ENCODE data around the gene UTF1. TPM values are rescaled to one million over a fixed set of nuclear protein-coding genes. Genes with fewer than 3 reads are reported as not detected.

UTF1 gene
- total and polyA plus RNA-seq, 9 of the 15 experiments (the other 6 are each of a cell fraction or from before 2014, with no cell fraction given) = 0.35 to 0.46 TPM; not detected in 7

DNA sequence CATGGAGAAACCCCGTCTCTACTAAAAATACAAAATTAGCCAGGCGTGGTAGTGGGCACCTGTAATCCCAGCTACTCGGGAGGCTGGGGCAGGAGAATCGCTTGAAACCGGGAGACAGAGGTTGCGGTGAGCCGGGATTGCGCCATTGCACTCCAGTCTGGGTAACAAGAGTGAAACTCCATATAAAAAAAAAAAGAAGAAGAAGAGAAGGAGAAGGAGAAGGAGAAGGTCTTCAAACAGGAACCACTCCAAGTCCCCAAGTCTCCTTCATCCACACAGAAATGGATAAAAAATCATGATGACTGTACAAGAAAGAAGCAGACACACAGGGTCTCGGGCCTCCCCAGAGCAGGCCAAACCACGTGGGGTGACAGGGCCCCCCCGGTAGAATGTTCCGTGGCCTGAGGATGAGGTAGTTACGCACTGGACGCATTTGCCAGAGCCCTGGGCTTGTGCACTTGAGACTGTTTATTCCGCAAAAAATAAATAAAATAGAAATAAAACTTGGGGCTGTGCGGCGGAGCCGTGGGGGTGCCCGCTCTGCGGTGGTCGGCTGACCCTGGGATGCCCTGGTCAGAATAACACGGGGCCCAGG lies 23.4 kb downstream of the UTF1 start:
- H3K9me3 ChIP-seq (replicated peaks; ENCODE audit: control insufficient read depth, insufficient read depth, low read depth, low read length) = no peaks in the 10 kb centered on the region
- ATAC-seq (no peak), DNase-seq (ENCODE audit: extremely low read depth in 1 of 4, low spot score in 3 of 4) (no peak), FAIRE-seq (no peak)
- no peaks in the 10 kb centered on the region for H3K79me2 ChIP-seq (ENCODE audit: control insufficient read depth, insufficient read depth, low read length)
- no peaks in the 10 kb centered on the region for H3K36me3 ChIP-seq (ENCODE audit: control insufficient read depth, insufficient read depth, low read length)
- BruUV-seq (replicated peaks) = no TSS peak
- no peak for TF ChIP-seq FOXA3 (CRISPR knock-in tag; conservative IDR thresholded peaks at IDR 0.05 in 1 of 2, IDR thresholded peaks at IDR 0.05 in 1 of 2)
- H3K9ac ChIP-seq (ENCODE audit: insufficient read depth in 1 of 2, low read depth in 2 of 2, low read length in 2 of 2) = no peak overlapping the region
- no peaks in the 10 kb centered on the region for H3K27me3 ChIP-seq (ENCODE audit: control insufficient read depth in 2 of 2, insufficient read depth in 2 of 2, low read length in 2 of 2)
- intact Hi-C loops (cut with micrococcal nuclease) = no loop called here
- CTCF ChIA-PET (ENCODE audit: low intra/inter-chr PET ratio) = no interaction called here
- H3K4me2 ChIP-seq (ENCODE audit: insufficient read depth, low read length) = no peak overlapping the region
- H3K27ac ChIP-seq (ENCODE audit: extremely low read depth, low read depth, low read length) = no peak overlapping the region
- peaks cover 3 to 66% of the 10 kb centered on the region in 2 experiments; a peak in 4 of 5 replicates for H3K4me1 ChIP-seq (replicated peaks in 1 of 2; ENCODE audit: control insufficient read depth in 2 of 2, insufficient read depth in 2 of 2, low read length in 2 of 2)
- WGBS (ENCODE audit: insufficient coverage, low coverage, missing lambda C conversion rate) = 54% methylated on average over 7 of the region's 22 CpGs
- no peak overlapping the region for H3K4me3 ChIP-seq
- no peak overlapping the region for H2AFZ ChIP-seq (ENCODE audit: low read depth, low read length)
- H3K9me1 ChIP-seq (ENCODE audit: control insufficient read depth, insufficient read depth, low read length) = no peaks in the 10 kb centered on the region
- in situ Hi-C loops (cut with MboI) = no loop called here
- POLR2A ChIA-PET = no interaction called here
- H4K20me1 ChIP-seq (replicated peaks; ENCODE audit: control insufficient read depth, insufficient read depth, low read length) = no peaks in the 10 kb centered on the region

- H3K27ac ChIP-seq (ENCODE audit: extremely low read depth, low read depth, low read length) = no peak overlapping the region
- H3K36me3 ChIP-seq (ENCODE audit: control insufficient read depth, insufficient read depth, low read length) = no peaks in the 10 kb centered on the region
- BruUV-seq (replicated peaks) = no TSS peak
- peak overlapping the region in 1 of 2 experiments; percentile 74; a peak in 2 of 4 replicates for H3K9ac ChIP-seq (ENCODE audit: insufficient read depth in 1 of 2, low read depth in 2 of 2, low read length in 2 of 2)
- no peak overlapping the region for H3K4me3 ChIP-seq
- in situ Hi-C loops (cut with MboI) (no loop called here), intact Hi-C loops (cut with micrococcal nuclease) (no loop called here)
- 52% methylated on average over 9 of the region's 13 CpGs for WGBS (ENCODE audit: insufficient coverage, low coverage, missing lambda C conversion rate)
- ChIA-PET CTCF (ENCODE audit: low intra/inter-chr PET ratio) (no interaction called here), POLR2A (no interaction called here)
- H3K9me1 ChIP-seq (ENCODE audit: control insufficient read depth, insufficient read depth, low read length) = no peaks in the 10 kb centered on the region
- FAIRE-seq (no peak), ATAC-seq (no peak), DNase-seq (ENCODE audit: extremely low read depth in 1 of 4, low spot score in 3 of 4) (no peak)
- no peaks in the 10 kb centered on the region for H3K27me3 ChIP-seq (ENCODE audit: control insufficient read depth in 2 of 2, insufficient read depth in 2 of 2, low read length in 2 of 2)
- peaks cover 2 to 66% of the 10 kb centered on the region in 2 experiments; a peak in 4 of 5 replicates for H3K4me1 ChIP-seq (replicated peaks in 1 of 2; ENCODE audit: control insufficient read depth in 2 of 2, insufficient read depth in 2 of 2, low read length in 2 of 2)
- H3K79me2 ChIP-seq (ENCODE audit: control insufficient read depth, insufficient read depth, low read length) = no peaks in the 10 kb centered on the region
- 0 out of 2 replicates have a peak overlapping the region, but pooled peaks have one; percentile 24 for H2AFZ ChIP-seq (ENCODE audit: low read depth, low read length)
- H3K4me2 ChIP-seq (ENCODE audit: insufficient read depth, low read length) = no peak overlapping the region
- H3K9me3 ChIP-seq (replicated peaks; ENCODE audit: control insufficient read depth, insufficient read depth, low read depth, low read length) = no peaks in the 10 kb centered on the region
- no peaks in the 10 kb centered on the region for H4K20me1 ChIP-seq (replicated peaks; ENCODE audit: control insufficient read depth, insufficient read depth, low read length)
- TF ChIP-seq UBTF (IDR thresholded peaks at IDR 0.05; ENCODE audit: borderline replicate concordance in 1 of 2, low read depth in 2 of 2, low read length in 2 of 2) (no peak), CEBPZ (IDR thresholded peaks at IDR 0.05; ENCODE audit: borderline replicate concordance, low read depth, low read length) (no peak), RBM14 (IDR thresholded peaks at IDR 0.05; ENCODE audit: borderline replicate concordance, insufficient read depth, low read depth, low read length) (no peak)
Measured at GRCh38 chr10:133254421-133255120, 24.6 kb downstream of the UTF1 start.

All from K562 (cell line).